ENCODE results near the gene TNNC1.

- TF ChIP-seq CTCF (IDR thresholded peaks at IDR 0.05 in 4 of 5, conservative IDR thresholded peaks at IDR 0.05 in 1 of 5) (no peak), POLR2A (IDR thresholded peaks at IDR 0.05) (no peak)
Observed at GRCh38 chr3:52402706-52403270, 51.1 kb downstream of the TNNC1 start.
